Suprapubic skin (tissue), 4 donors: Measurements from ENCODE around the gene BRIP1. TPM values are rescaled to one million over a fixed set of nuclear protein-coding genes. Genes with fewer than 3 reads are reported as not detected.
"Not testable (repeated sequence)": the region's sequence is repeated elsewhere in the genome, so short reads cannot be mapped to it uniquely, and the experiment has no call there.

Experiments used
- DNase-seq, 2 donors: peaks; one replicate each; pipeline ENCODE4 v3.0.0-alpha.2; 2019; ENCODE audit warnings: low spot score in 2 of 2
- H3K27ac ChIP-seq: fragments of 200-600 bp; sonication (generic); one replicate; pipeline ENCODE4 v1.5.1; 2019
- H3K27me3 ChIP-seq: fragments of 200-600 bp; sonication (generic); one replicate; pipeline ENCODE4 v1.5.1; 2019
- H3K36me3 ChIP-seq: fragments of 200-600 bp; sonication (generic); one replicate; pipeline ENCODE4 v1.5.1; 2019
- H3K4me1 ChIP-seq: fragments of 200-600 bp; sonication (generic); one replicate; pipeline ENCODE4 v1.5.1; 2019
- H3K4me3 ChIP-seq: fragments of 200-600 bp; sonication (generic); one replicate; pipeline ENCODE4 v1.5.1; 2019; ENCODE audit warnings: mild to moderate bottlenecking
- H3K9me3 ChIP-seq: fragments of 200-600 bp; sonication (generic); one replicate; pipeline ENCODE4 v1.5.1; 2019
- EP300 ChIP-seq: sonication (generic); formaldehyde crosslinking; IDR thresholded peaks from one replicate; pipeline ENCODE4 v1.6.1; 2017; ENCODE audit warnings: antibody characterized with exemption
- POLR2A ChIP-seq, 2 donors: fragments of 450-650 bp; IDR thresholded peaks; one replicate each; pipeline ENCODE4 v1.6.1; 2017; ENCODE audit warnings: antibody characterized with exemption in 2 of 2, mild to moderate bottlenecking in 2 of 2, moderate library complexity in 2 of 2
- POLR2AphosphoS5 ChIP-seq, 3 donors: sonication (generic); formaldehyde crosslinking; IDR thresholded peaks; one replicate each; pipeline ENCODE4 v1.6.1; 2017; ENCODE audit warnings: antibody characterized with exemption in 3 of 3
- WGBS: methylation state at CpG from one replicate; pipeline ENCODE4 v1.1.5; 2018; 5-methylcytosine and 5-hydroxymethylcytosine counted together
- total RNA-seq, 4 donors: library from RNA; depleted of rRNA; stranded (reverse); fragments of >200 nt; gene quantifications; one replicate each; pipeline ENCODE4 v1.1.0, GENCODE V29; 2016
- TF ChIP-seq, protein P1 (sequence below), 2 donors: fragments of 200-600 bp in 1 of 2; fragments of 450-650 bp in 1 of 2; sonication (generic) in 1 of 2; IDR thresholded peaks; one replicate each; pipeline ENCODE4 v1.5.1; 2016 to 2019; ENCODE audit warnings: antibody characterized with exemption in 2 of 2, mild to moderate bottlenecking in 1 of 2, moderate library complexity in 1 of 2

BRIP1 gene
- total RNA-seq, 4 donors from 2014 or later, result 0.60 to 5.1 (median 1.8) TPM

DNA sequence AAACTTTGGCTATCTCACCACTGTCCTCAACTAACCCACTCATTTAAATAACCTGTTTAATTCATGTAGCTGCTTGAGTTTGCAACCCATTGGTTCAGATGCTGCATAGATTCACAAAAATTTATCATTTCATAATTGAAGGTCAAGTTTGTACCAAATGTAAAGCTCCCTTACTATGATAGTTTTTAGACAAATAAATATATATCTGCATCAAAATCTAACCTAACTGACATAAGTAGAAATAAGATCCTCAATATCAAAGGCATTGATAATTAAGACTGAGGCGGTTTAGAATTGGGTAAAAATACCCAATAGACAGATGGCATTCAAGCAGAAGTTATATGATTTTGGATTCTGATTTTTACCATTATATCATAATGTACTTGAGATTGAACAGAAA, 139.4 kb downstream of the BRIP1 start:
- Histone ChIP-seq H3K4me1 (no peaks in the 10 kb centered on the region), H3K36me3 (no peaks in the 10 kb centered on the region), H3K9me3 (no peaks in the 10 kb centered on the region), H3K4me3 (no peak overlapping the region), H3K27ac (no peak overlapping the region), H3K27me3 (no peaks in the 10 kb centered on the region)
- DNase-seq, result no peak
- WGBS, result 100% methylated on average over 1 of the region's 1 CpG
- TF ChIP-seq POLR2AphosphoS5 (IDR thresholded peaks at IDR 0.05), result no peak
- TF ChIP-seq EP300, result no peak
- TF ChIP-seq POLR2A (IDR thresholded peaks at IDR 0.05), result no peak
- TF ChIP-seq, protein P1, sequence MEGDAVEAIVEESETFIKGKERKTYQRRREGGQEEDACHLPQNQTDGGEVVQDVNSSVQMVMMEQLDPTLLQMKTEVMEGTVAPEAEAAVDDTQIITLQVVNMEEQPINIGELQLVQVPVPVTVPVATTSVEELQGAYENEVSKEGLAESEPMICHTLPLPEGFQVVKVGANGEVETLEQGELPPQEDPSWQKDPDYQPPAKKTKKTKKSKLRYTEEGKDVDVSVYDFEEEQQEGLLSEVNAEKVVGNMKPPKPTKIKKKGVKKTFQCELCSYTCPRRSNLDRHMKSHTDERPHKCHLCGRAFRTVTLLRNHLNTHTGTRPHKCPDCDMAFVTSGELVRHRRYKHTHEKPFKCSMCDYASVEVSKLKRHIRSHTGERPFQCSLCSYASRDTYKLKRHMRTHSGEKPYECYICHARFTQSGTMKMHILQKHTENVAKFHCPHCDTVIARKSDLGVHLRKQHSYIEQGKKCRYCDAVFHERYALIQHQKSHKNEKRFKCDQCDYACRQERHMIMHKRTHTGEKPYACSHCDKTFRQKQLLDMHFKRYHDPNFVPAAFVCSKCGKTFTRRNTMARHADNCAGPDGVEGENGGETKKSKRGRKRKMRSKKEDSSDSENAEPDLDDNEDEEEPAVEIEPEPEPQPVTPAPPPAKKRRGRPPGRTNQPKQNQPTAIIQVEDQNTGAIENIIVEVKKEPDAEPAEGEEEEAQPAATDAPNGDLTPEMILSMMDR (IDR thresholded peaks at IDR 0.05), result no peak

DNA sequence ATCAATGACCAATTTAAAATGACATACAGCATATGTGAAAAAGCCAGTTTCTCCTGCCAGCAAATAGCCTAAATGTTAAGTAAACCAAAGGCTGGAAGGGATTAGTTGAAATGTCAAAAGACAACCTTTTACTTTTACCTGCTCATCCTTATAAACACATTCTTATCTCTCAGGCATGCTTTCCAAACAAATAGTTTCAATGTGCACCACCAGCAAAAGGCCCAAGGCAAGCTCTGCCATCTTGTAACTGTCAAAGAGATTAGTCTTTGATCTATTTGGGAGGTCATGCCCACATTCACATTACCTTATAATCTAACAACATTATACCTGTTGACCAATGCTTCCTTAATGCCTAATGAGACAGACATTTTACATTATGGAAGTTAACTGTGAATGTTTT, 140.1 kb downstream of the BRIP1 start:
- TF ChIP-seq EP300 (no peak), POLR2A (IDR thresholded peaks at IDR 0.05) (no peak), POLR2AphosphoS5 (IDR thresholded peaks at IDR 0.05) (no peak)
- TF ChIP-seq, protein P1 (IDR thresholded peaks at IDR 0.05), result no peak
- Histone ChIP-seq H3K4me3 (no peak overlapping the region), H3K4me1 (no peaks in the 10 kb centered on the region), H3K9me3 (peaks cover 2% of the 10 kb centered on the region), H3K36me3 (no peaks in the 10 kb centered on the region), H3K27me3 (no peaks in the 10 kb centered on the region), H3K27ac (no peak overlapping the region)
- DNase-seq, result no peak

DNA sequence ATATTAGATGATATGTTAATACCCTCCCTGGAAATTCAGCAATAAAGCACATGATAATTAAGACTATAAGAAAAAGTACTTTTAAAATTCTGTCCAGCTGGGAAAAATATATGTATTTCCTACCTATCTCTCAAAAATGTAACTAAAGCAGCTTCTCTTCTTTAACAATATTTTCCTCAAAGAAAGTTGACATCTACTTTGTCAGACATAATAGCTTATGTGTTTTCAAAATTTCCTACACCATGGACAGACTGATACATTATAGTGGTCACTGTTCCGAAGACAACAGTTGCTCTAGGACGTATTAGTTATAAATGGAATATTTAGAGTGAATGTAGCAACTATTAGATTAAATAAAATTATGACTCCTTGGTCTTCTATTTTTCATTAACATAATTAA, 140.9 kb downstream of the BRIP1 start:
- TF ChIP-seq EP300 (no peak), POLR2AphosphoS5 (IDR thresholded peaks at IDR 0.05) (no peak), POLR2A (IDR thresholded peaks at IDR 0.05) (no peak)
- TF ChIP-seq, protein P1 (IDR thresholded peaks at IDR 0.05), result no peak
- Histone ChIP-seq H3K27ac (no peak overlapping the region), H3K4me1 (no peaks in the 10 kb centered on the region), H3K36me3 (no peaks in the 10 kb centered on the region), H3K27me3 (no peaks in the 10 kb centered on the region), H3K4me3 (no peak overlapping the region), H3K9me3 (peaks cover 8% of the 10 kb centered on the region)
- no peak for DNase-seq
- 91% methylated on average over 2 of the region's 2 CpGs for WGBS

DNA sequence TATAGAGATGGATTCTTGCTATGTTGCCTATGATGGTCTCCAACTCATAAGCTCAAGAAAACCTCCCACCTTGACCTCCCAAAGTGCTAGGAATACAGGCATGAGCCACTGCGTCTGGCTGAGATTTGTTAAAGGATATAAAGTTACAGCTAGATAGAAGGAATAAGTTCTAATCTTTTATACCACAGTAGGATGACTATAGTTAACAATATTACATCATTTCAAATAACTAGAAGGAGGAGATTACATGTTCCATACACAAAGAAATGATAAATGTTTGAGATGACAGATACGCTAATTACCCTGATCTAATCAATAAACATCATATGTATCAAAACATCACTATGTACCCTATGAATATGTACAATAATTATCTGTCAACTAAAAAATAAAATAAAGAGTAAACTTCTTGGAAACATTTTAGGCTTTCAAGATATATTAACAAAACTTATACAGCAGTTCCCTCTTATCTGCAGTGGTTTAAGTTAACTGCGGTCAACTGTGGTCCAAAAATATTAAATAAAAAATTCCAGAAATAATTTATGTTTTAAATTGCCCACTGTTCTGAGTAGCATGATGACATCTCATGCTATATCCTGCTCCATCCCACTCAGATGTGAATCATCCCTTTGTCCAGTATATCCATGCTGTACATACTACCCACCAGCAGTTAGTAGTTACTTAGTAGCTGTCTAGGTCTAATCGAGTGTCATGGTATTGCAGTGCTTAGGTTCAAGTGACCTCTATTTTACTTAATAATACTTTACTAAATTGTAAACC, 143.1 kb downstream of the BRIP1 start:
- TF ChIP-seq POLR2AphosphoS5 (IDR thresholded peaks at IDR 0.05) (no peak), POLR2A (IDR thresholded peaks at IDR 0.05) (no peak), EP300 (no peak)
- TF ChIP-seq, protein P1 (IDR thresholded peaks at IDR 0.05), result no peak
- no peak for DNase-seq

DNA sequence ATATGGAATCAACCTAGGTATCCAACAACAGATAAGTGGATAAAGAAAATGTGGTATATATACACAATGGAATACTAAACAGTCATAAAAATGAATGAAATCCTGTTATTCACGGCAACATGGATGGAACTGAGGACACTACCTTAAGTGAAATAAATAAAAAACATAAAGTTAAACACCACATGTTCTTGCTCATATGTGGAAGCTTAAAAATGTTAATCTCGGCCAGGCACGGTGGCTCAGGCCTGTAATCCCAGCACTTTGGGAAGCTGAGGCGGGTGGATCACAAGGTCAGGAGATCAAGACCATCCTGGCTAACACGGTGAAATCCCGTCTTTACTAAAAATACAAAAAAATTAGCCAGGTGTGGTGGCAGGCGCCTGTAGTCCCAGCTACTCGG, 144.1 kb downstream of the BRIP1 start:
- not testable (repeated sequence) for H3K36me3 ChIP-seq, DNase-seq, H3K4me1 ChIP-seq, H3K27ac ChIP-seq, H3K4me3 ChIP-seq, H3K27me3 ChIP-seq
- H3K9me3 ChIP-seq, result peaks cover 20% of the 10 kb centered on the region
- WGBS, result 95% methylated on average over 8 of the region's 8 CpGs

More for the DNA sequence above, 143.1 kb downstream of the BRIP1 start:
- no peaks in the 10 kb centered on the region for H3K4me1 ChIP-seq
- no peaks in the 10 kb centered on the region for H3K27me3 ChIP-seq
- H3K36me3 ChIP-seq, result no peaks in the 10 kb centered on the region
- H3K9me3 ChIP-seq, result peaks cover 20% of the 10 kb centered on the region
- H3K27ac ChIP-seq, result no peak overlapping the region
- H3K4me3 ChIP-seq, result no peak overlapping the region
- WGBS, result 97% methylated on average over 4 of the region's 4 CpGs

DNA sequence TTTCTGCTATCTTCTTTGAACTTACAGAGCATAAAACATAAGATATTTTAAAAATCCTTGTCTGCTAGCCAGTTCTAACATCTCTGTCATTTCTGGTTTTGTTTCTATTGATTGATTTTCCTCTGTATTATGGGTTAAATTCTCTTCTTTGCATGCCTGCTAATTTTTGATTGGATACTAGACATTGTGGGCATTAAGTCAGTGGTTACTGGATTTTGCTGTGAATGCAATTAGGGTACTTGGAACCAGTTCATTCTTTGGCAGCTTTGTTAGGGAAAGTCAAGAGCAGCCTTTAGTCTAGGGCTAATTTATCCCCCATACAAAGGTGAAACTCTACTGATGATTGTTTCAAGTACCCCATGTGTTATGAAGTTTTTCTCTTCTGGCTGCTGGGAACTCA, 145.3 kb downstream of the BRIP1 start:
- Histone ChIP-seq H3K4me1 (no peaks in the 10 kb centered on the region), H3K36me3 (no peaks in the 10 kb centered on the region), H3K27me3 (no peaks in the 10 kb centered on the region), H3K4me3 (no peak overlapping the region), H3K27ac (no peak overlapping the region), H3K9me3 (peaks cover 20% of the 10 kb centered on the region)
- no peak for TF ChIP-seq POLR2A (IDR thresholded peaks at IDR 0.05)
- no peak for TF ChIP-seq EP300
- TF ChIP-seq, protein P1 (IDR thresholded peaks at IDR 0.05), result no peak
- TF ChIP-seq POLR2AphosphoS5 (IDR thresholded peaks at IDR 0.05), result no peak
- no peak for DNase-seq
